ENCODE data around the gene NUDT10. TPM values are rescaled to one million over a fixed set of nuclear protein-coding genes. Genes with fewer than 3 reads are reported as not detected.
A peak's percentile ranks its signal among the peaks of the same experiment; 100 is the strongest.
"Not testable (repeated sequence)": the region's sequence is repeated elsewhere in the genome, so short reads cannot be mapped to it uniquely, and the experiment has no call there.

The NUDT10 gene
- total RNA-seq: 0.13 TPM
- long read RNA-seq: 0 reads

DNA sequence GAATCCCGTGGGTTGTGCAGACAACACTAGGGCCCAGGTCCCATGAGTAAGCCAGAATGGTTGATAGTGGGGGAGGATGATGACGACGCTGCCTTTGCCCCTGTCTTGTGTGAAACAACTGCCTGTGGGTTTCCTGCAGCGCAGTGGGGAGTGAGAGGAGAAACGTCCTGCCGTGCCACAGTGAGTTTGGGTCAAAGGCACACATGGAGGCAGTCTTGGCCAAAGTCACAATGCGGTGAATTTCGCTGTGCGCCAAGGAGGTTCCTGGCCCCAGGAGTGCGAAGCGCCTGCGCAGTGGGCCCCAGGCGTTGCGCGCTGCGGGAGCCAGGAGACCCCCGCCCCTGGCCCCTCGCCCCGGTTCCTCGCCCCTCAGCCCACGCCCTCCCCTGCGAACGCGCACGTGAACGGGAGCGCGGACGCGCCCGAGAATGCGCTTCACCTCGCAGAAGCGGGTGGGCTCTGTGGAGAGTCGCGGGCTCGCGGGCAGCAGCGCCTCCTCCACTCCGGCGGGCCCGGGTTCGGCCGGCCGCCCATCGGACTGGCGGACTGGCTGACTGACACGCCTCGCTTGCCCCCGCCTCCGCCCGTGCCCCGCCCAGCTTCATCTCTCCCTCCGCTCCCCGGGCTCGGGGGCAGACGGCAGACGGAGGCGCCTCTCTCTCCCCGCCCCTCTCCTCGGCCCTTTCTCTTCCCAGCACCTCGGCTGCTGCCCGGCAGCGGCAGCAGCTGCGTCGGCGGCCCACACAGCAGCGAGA is at the start of gene NUDT10:
Gene NUDT10, plus strand, starts transcription at position 635 of the 755 bp plus-strand sequence. CDS start 144 bp downstream, outside the sequence.
- DNase-seq (peak; percentile 57), ATAC-seq (ENCODE audit: poor library complexity) (peak; percentile 58)
- intact Hi-C loops (cut with DNase I): no loop called here

- ATAC-seq (ENCODE audit: poor library complexity): no peak
- intact Hi-C loops (cut with DNase I): no loop called here
Measured at GRCh38 chrX:51292421-51292820, 40.2 kb upstream of the NUDT10 start.

GRCh38 chrX:51296138-51296537 is 36.5 kb upstream of the NUDT10 start:
- ATAC-seq (ENCODE audit: poor library complexity) (no peak), DNase-seq (no peak)
- intact Hi-C loops (cut with DNase I): no loop called here

More at GRCh38 chrX:51292421-51292820, 40.2 kb upstream of the NUDT10 start:
- DNase-seq: no peak

- DNase-seq (no peak), ATAC-seq (ENCODE audit: poor library complexity) (no peak)
- intact Hi-C loops (cut with DNase I): no loop called here
Measured at GRCh38 chrX:51316271-51316670, 16.4 kb upstream of the NUDT10 start.

GRCh38 chrX:51332943-51333785 is 542 bp downstream of the NUDT10 start:
- ATAC-seq (ENCODE audit: poor library complexity); intact Hi-C loops (cut with DNase I): not testable (repeated sequence)

DNA sequence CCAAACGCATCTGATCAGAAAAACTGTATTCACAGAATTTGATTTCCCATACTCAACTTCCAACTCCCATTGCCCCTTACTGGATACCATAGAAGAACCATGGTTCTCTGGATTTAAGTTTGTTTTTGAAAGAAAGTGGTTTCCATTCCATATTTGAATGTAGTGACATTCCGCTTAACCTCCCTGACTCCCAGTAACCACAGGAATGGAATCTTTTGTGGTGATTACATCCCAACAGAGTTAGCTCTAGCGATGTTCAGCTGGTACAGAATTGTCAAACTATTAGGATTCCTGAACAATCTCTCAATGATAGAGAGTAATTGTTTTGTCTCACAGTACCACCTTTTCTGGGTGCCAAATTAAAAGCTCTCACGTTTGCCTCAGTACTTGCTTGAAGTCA is 1.7 kb downstream of the NUDT10 start:
- DNase-seq: no peak
- ATAC-seq (ENCODE audit: poor library complexity): no peak
- intact Hi-C loops (cut with DNase I): no loop called here

More at GRCh38 chrX:51332943-51333785, 542 bp downstream of the NUDT10 start:
- not testable (repeated sequence) for DNase-seq

- intact Hi-C loops (cut with DNase I): no loop called here
- no peak for ATAC-seq (ENCODE audit: poor library complexity)
- no peak for DNase-seq
Measured at GRCh38 chrX:51336584-51336983, 4.0 kb downstream of the NUDT10 start.

GRCh38 chrX:51361251-51361650 is 28.6 kb downstream of the NUDT10 start:
- ATAC-seq (ENCODE audit: poor library complexity): no peak
- intact Hi-C loops (cut with DNase I): no loop called here
- no peak for DNase-seq

DNA sequence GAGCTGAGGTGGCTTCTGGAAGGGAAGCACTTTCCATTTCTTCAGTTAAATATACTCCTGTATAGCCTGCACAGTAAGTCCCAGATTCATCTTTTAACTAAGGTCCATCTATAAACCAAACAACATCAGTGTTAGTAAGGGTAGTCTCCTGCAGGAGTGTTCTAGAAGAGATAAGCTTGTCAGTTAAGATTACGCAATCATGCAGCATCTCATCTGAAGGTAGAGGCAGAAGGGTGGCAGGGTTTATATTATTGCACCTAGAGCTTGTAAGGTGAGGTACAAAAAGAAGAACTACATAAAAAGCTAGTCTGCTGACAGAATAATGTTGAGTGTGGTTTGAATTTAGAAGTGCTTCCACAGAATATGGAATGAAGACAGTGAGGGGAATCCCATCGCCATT is 44.0 kb downstream of the NUDT10 start:
- DNase-seq: no peak
- intact Hi-C loops (cut with DNase I): no loop called here
- no peak for ATAC-seq (ENCODE audit: poor library complexity)

Other genes starting within 250 kb of the NUDT10 start
- not detected for gene NUDT11, start 163.8 kb downstream of the NUDT10 start, total RNA-seq

Data from Right ventricle myocardium superior (tissue), 1 donor.